ENCODE measurements around the gene GLB1L3.
A peak's percentile ranks its signal among the peaks of the same experiment; 100 is the strongest.
"Not testable (repeated sequence)": the region's sequence is repeated elsewhere in the genome, so short reads cannot be mapped to it uniquely, and the experiment has no call there.

GLB1L3 gene

DNA sequence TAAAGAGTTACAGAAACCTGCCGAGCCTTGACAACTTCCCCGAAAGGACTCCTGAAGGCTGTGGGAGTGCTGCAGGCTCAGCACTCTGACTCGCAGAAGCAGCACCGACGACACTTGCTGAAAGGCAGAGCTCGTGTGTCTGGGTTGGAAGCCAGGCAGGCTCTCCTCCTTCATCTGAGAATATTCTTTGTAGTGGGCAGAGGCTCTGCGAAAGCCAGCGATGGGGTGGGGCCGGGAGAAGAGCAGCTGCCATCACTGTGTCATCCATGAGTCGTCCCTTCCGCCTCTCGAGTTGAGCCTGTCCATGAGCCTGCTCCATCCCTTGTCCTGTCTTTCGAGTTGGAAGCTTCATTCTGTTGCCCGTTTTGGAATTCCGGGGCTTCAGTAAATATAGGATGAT lies 67.5 kb downstream of the GLB1L3 start:
- DNase-seq (ENCODE audit: low read depth in 2 of 2), result no peak

- DNase-seq (ENCODE audit: low read depth in 2 of 2), result not testable (repeated sequence)
Measured at GRCh38 chr11:134344497-134345236, 68.5 kb downstream of the GLB1L3 start.

- no peak for DNase-seq (ENCODE audit: low read depth in 2 of 2)
Measured at GRCh38 chr11:134345237-134345550, 69.0 kb downstream of the GLB1L3 start.

- no peak for DNase-seq (ENCODE audit: low read depth in 2 of 2)
Measured at GRCh38 chr11:134346101-134346975, 70.2 kb downstream of the GLB1L3 start.

DNA sequence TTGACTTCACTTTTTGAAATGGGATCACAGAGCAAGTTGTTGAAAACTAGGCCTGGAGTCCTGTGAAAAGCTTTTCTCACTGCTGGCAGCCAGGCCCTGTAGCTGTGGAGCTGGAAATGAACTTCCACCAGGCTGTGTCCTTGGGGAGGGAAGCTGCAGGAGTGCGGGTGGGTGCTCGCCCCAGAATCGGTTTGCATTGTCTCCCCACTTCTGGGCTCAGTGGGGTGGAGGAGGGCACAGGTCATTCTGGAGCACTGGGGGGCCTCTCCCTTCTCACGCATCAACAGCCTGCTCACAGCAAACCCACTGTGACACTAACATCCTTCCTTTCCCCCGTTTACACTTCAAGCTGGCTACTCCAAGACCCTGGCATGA lies 70.8 kb downstream of the GLB1L3 start:
- DNase-seq (ENCODE audit: low read depth in 2 of 2), result no peak

DNA sequence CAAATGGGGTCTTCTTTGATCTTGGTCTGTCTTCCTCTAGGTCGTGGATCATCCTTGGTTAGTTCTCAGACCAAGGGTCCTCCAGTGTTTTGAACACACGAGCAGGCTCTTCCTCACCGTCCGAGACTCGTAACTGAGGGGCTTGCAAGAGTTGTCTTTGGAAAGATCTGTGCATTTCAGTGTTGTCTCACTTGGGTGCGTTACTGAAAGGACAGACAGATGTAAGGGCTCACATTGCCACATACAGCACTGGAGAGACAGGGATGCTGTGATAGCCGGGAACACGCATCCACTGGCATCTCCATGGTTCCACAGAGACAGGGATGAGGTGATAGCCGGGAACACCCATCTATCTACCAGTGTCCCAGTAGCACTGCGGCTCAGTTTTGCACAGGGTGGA lies 71.3 kb downstream of the GLB1L3 start:
- no peak for DNase-seq (ENCODE audit: low read depth in 2 of 2)

DNA sequence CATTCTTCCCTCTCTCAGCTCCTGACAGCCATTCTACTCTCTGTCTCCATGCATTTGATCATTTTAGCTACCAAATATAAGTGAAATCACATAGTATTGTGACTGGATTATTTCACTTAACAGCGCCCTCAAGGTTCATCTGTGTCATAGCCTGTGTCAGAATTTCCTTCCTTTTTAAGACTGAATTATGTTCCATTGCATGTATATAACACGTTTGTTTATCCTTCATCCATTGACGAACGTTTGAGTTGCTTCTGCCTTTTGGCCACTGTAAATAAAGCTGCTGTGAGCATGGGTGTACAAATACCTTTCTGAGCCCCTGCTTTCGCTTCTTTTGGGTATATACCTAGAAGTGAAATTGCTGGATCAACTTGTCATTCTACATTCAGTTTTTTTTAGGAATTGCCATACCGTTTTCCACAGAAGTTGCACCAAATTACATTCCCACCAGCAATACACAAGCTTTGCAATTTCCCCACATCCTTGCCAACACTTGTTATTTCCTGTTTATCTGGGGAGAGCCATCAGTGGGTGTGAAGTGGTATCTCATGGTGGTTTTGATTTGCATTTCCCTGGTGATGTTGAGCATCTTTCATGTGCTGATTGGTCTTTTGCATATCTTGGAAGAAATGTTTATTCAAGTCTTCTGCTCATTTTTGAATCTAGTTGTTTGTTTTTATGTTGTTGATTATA lies 73.1 kb downstream of the GLB1L3 start:
- no peak for DNase-seq (ENCODE audit: low read depth in 2 of 2)

DNA sequence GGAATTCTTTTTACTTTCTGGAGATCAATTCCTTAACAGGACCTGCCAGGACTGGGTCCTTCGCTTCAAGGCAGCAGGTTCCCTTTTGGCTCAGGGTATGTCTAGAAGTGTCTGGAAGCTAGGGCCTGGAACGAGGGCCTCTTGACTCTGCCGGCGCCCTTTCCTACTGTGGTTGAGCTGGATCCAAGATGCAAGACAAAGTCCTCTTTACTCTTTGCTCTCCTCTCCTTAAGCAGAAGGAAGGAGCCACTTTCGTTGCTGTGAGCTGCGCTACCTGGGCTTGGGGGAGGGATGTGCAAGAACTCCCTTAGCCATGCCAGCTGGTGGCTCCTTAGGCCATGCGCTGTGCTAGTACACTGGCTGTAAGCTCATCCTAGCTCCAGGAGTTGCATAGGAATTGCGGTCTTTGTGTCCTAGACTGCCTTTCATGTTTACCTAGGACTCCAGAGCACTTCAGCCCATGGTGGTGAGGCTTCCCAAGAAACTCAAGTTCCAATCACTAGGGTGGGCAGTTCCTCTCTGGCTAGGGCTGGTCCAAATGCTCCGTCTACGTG lies 73.7 kb downstream of the GLB1L3 start:
- DNase-seq (ENCODE audit: low read depth in 2 of 2), result no peak

- no peak for DNase-seq (ENCODE audit: low read depth in 2 of 2)
Measured at GRCh38 chr11:134350381-134350780, 74.2 kb downstream of the GLB1L3 start.

GRCh38 chr11:134352111-134352510 lies 75.9 kb downstream of the GLB1L3 start:
- DNase-seq (ENCODE audit: low read depth in 2 of 2), result no peak

DNA sequence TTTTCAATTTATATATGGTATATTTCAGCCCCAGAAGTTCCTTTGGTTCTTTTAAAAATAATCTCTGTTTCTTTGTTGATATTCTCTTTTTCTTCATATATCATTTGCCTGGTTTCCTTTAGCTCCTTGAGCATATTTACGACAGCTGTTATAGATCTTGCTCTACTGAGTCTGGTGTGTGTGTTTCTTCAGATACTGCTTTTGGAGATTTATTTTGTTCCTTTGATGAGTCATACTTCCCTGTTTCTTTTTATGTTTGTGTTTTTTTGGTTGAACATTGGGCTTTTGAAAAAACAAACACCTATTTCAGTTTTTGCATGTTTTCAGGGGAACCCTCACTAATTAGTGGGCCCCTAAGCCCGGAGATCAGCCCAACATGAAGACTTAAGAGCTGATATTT lies 79.0 kb downstream of the GLB1L3 start:
- no peak for DNase-seq (ENCODE audit: low read depth in 2 of 2)

DNA sequence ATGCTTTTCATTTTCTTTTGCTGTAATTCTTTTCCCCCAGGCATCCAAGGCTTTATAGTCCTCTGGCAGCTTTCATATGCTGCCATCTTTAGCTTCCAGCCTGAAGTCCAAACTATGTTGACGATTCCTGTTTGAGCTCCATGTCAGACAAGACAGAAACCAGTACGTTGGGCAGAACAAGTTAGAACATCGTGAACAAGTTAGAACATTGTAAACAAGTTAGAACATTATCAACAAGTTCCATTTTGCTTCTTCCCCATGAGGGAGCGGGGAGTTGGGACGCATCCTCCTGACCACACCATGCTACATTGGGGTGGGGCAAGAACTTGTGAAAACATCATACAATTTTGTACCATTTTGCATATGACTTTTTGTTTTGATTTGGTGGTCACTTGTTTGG lies 79.5 kb downstream of the GLB1L3 start:
- no peak for DNase-seq (ENCODE audit: low read depth in 2 of 2)

DNA sequence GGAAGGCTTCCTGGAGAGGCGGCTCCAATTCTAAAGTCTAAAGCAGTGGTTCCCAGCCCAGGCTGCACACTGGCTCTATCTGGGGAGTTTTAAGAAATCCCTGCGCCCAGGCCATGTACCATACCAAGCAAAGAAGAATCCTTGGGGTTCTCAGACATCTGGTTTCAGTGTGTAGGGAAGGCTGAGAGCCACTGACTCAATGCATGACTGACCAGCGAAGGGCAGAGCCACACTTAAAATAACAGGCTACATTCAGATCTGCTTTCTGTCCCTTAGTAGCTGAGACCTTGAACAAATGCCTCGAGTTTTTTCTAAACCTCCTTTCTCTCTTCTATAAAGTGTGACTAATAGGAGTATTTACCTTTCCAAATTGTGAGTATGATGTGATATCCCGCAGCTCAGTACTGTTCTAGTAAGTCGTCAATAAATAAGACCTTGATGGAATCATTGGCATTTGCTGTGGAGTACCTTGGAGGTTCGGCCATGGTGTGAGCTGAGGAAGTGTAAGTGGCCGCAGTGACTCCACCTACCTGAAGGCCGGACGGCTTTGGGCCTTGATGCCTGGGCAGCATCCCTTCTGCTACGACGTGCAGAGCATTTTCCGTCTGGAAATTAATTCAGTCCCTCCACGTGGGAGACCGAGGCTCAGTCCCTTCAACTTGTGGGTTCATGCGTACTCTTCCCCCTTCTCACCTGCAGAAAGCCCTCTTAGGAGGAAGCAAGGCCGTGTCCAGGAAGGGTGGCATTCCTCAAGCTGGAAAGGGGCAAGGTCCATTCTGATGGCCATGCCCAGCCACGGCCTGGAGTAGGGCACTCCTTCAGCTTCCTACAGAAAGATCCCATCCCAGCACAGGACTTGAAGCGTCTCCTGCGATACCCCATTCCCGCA lies 80.7 kb downstream of the GLB1L3 start:
- DNase-seq (ENCODE audit: low read depth in 2 of 2), result no peak

DNA sequence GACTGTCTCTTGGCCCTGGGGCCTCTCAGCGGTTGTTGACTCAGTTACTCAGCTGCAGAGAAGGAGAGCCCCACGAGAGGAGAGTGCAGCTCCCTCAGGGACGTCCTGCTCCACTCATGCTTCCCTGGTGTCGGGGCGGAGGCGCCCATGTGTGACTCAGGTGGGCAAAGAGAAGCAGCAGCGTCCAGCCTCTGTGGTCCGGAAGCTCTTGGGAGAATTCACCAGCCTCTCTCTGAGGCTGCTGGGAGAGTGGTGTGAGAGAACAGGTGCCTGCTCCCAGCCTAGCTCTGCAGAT lies 81.3 kb downstream of the GLB1L3 start:
- no peak for DNase-seq (ENCODE audit: low read depth in 2 of 2)

- no peak for DNase-seq (ENCODE audit: low read depth in 2 of 2)
Measured at GRCh38 chr11:134358165-134358855, 82.1 kb downstream of the GLB1L3 start.

DNA sequence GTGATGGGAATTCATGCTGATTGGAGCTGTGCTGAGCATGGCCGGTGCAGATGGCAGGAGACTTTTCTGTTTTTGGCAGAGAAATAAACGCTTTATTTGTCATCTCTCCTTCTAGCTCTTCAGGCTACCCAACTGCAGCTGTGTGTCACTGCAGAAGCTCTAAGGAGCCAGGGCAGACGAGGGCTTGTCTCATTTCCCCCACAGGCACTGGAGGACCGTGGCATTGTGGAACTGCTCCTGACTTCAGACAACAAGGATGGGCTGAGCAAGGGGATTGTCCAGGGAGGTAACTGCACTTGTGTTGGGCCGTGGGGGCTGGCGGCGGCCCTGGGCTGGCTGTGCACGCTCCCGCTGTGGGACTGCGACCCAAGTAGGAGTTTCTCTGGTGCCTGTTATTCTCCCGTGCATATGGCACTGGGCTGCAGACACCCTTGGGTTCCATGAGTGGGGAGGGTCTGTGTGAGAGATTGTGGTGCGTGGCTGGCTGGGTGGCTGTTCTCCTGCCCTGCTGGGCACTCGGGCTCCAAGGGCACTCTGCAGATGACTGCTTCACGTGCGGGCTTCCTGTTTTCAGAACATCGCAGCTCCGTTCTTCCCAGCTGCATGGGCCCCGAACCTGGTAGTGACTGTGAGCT lies 82.8 kb downstream of the GLB1L3 start:
- DNase-seq (ENCODE audit: low read depth in 2 of 2), result no peak

DNA sequence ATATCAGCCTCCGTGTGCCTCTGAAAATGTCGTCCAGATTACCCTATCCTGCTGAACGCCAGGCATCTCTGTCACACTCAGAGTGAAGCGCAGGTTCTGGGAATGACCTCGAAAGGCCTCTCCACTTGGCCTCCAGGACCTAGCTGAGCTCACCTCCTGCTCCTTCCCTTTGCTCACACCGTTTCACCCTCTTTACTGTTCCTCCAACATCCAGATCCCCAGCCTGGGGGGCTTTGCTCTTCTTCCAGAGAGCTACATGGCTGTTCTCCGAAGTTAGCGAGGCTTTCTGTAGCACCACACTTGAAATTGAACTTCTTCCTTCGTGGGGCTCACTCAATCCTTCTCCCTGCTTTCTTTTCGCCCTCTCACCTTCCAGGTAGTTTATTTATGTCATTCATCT lies 83.5 kb downstream of the GLB1L3 start:
- DNase-seq (ENCODE audit: low read depth in 2 of 2), result no peak

GRCh38 chr11:134360050-134360835 lies 84.1 kb downstream of the GLB1L3 start:
- DNase-seq (ENCODE audit: low read depth in 2 of 2), result peak; percentile 51 to 71

GRCh38 chr11:134361661-134362060 lies 85.5 kb downstream of the GLB1L3 start:
- no peak for DNase-seq (ENCODE audit: low read depth in 2 of 2)
